SK-N-SH treated with all-trans-retinoic acid at 6 μM for 48 hours (cell line): ENCODE data around the gene GFI1B.

Source experiments
- ATAC-seq: fragments of 200-7000 bp; cut with Tn5 transposase; 3 replicates; pipeline ENCODE4 v1.9.1; 2020; ENCODE audit warnings: mild to moderate bottlenecking, moderate library complexity
- ARNTL ChIP-seq: fragments of 450-650 bp; formaldehyde crosslinking; IDR thresholded peaks from 2 replicates; pipeline ENCODE4 v1.5.0; 2020; ENCODE audit warnings: low read depth, mild to moderate bottlenecking, moderate library complexity, borderline replicate concordance
- BACH2 ChIP-seq: fragments of 250-450 bp; sonication (Bioruptor Pico); IDR thresholded peaks from 2 replicates; pipeline ENCODE4 v1.9.0; 2021; ENCODE audit warnings: mild to moderate bottlenecking, borderline replicate concordance
- CREB5 ChIP-seq: fragments of 250-450 bp; sonication (Bioruptor Pico); IDR thresholded peaks from 2 replicates; pipeline ENCODE4 v1.5.1; 2020; ENCODE audit warnings: low read depth, mild to moderate bottlenecking, moderate library complexity
- CSDC2 ChIP-seq: fragments of 250-450 bp; sonication (Bioruptor Pico); IDR thresholded peaks from 2 replicates; pipeline ENCODE4 v1.5.0; 2020; ENCODE audit warnings: mild to moderate bottlenecking, moderate library complexity
- CSRNP3 ChIP-seq: fragments of 250-450 bp; sonication (Bioruptor Pico); IDR thresholded peaks from 2 replicates; pipeline ENCODE4 v1.5.1; 2021; ENCODE audit warnings: mild to moderate bottlenecking, moderate library complexity
- ESRRG ChIP-seq: fragments of 250-450 bp; sonication (Bioruptor Pico); IDR thresholded peaks from 2 replicates; pipeline ENCODE4 v1.6.1; 2021; ENCODE audit warnings: mild to moderate bottlenecking
- GLIS3 ChIP-seq: fragments of 250-450 bp; sonication (Bioruptor Pico); IDR thresholded peaks from 2 replicates; pipeline ENCODE4 v1.5.0; 2020; ENCODE audit warnings: mild to moderate bottlenecking, moderate library complexity
- ISL1 ChIP-seq: fragments of 250-450 bp; sonication (Bioruptor Pico); IDR thresholded peaks from 2 replicates; pipeline ENCODE4 v2.1.2; 2022; ENCODE audit warnings: mild to moderate bottlenecking, moderate library complexity
- OSR1 ChIP-seq: fragments of 250-450 bp; sonication (Bioruptor Pico); IDR thresholded peaks from 2 replicates; pipeline ENCODE4 v1.8.0; 2022; ENCODE audit warnings: moderate library complexity, mild to moderate bottlenecking, inconsistent platforms
- POU6F1 ChIP-seq: fragments of 250-450 bp; sonication (Bioruptor Pico); IDR thresholded peaks from 2 replicates; pipeline ENCODE4 v1.8.0; 2021; ENCODE audit warnings: low read depth, mild to moderate bottlenecking, moderate library complexity, borderline replicate concordance
- PPARA ChIP-seq: fragments of 250-450 bp; sonication (Bioruptor Pico); IDR thresholded peaks from 2 replicates; pipeline ENCODE4 v1.5.0; 2020; ENCODE audit warnings: mild to moderate bottlenecking, borderline replicate concordance
- TCF4 ChIP-seq: fragments of 250-450 bp; sonication (Bioruptor Pico); IDR thresholded peaks from 2 replicates; pipeline ENCODE4 v1.8.0; 2021; ENCODE audit warnings: mild to moderate bottlenecking, moderate library complexity, borderline replicate concordance
- TOX ChIP-seq: fragments of 250-450 bp; sonication (Bioruptor Pico); IDR thresholded peaks from 2 replicates; pipeline ENCODE4 v1.8.0; 2021; ENCODE audit warnings: mild to moderate bottlenecking, moderate library complexity, borderline replicate concordance
- TSHZ2 ChIP-seq: fragments of 250-450 bp; sonication (Bioruptor Pico); IDR thresholded peaks from 2 replicates; pipeline ENCODE4 v1.5.0; 2020; ENCODE audit warnings: mild to moderate bottlenecking, moderate library complexity
- ZC3H10 ChIP-seq: fragments of 250-450 bp; sonication (Bioruptor Pico); IDR thresholded peaks from 2 replicates; pipeline ENCODE4 v1.5.1; 2021; ENCODE audit warnings: mild to moderate bottlenecking, moderate library complexity
- ZFP3 ChIP-seq: fragments of 250-450 bp; sonication (Bioruptor Pico); IDR thresholded peaks from 2 replicates; pipeline ENCODE4 v1.5.0; 2020; ENCODE audit warnings: mild to moderate bottlenecking, moderate library complexity
- ZFP30 ChIP-seq: fragments of 450-650 bp; formaldehyde crosslinking; IDR thresholded peaks from 2 replicates; pipeline ENCODE4 v1.5.0; 2022; ENCODE audit warnings: mild to moderate bottlenecking, moderate library complexity
- ZNF70 ChIP-seq: fragments of 450-650 bp; formaldehyde crosslinking; IDR thresholded peaks from 2 replicates; pipeline ENCODE4 v1.5.0; 2020; ENCODE audit warnings: mild to moderate bottlenecking, moderate library complexity
- ZNF8 ChIP-seq: fragments of 450-650 bp; formaldehyde crosslinking; IDR thresholded peaks from 2 replicates; pipeline ENCODE4 v1.5.0; 2020; ENCODE audit warnings: mild to moderate bottlenecking, moderate library complexity
- TF ChIP-seq, protein P1 (sequence below): fragments of 250-450 bp; sonication (Bioruptor Pico); IDR thresholded peaks from 2 replicates; pipeline ENCODE4 v1.8.0; 2020; ENCODE audit warnings: mild to moderate bottlenecking, moderate library complexity, borderline replicate concordance

GFI1B gene

DNA sequence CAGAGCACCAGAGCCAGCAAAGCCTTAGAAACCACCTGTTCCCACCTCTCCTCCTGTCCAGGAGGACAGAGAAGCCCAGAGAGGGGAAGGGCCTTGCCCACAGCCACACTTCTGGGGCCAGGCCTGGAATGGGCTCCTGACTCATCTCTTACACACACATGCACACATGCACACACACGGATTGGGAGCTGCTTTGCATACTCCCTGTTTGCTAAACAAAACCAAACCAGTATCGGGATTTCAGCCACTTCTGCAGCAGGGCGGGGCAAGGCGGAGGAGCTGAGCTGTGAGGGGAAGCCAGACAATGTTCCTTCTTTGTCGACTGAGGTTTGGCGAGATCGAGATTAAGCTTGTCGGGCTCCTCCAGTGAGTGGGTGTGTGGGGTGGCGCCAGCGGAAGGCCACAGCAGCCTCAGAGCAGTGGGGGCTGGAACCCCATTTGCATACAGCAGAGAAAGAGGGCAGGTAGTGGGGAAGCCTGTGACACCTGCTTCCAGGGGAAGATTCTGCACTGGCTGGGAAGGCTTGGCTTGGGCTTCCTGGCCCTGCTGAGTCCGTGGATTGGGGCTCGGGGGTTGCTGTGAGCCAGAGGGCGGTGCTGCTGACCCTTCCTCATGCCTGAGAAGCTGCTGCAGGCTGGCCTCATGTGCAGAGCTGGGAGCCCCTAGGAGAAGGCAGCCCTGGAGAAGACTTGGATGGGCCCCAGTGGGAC is 16.1 kb downstream of the GFI1B start:
- TF ChIP-seq CSRNP3 (no peak), ZFP30 (CRISPR knock-in tag) (no peak)
- no peak for ATAC-seq

- ATAC-seq, result no peak
- TF ChIP-seq ZC3H10 (CRISPR knock-in tag) (no peak), CSDC2 (no peak), CSRNP3 (no peak), ESRRG (CRISPR knock-in tag) (no peak), ZFP3 (CRISPR knock-in tag) (no peak), BACH2 (CRISPR knock-in tag) (no peak), ZNF8 (no peak), PPARA (CRISPR knock-in tag) (no peak), ARNTL (CRISPR knock-in tag) (no peak), POU6F1 (CRISPR knock-in tag) (no peak), TOX (CRISPR knock-in tag) (no peak)
- TF ChIP-seq, protein P1, sequence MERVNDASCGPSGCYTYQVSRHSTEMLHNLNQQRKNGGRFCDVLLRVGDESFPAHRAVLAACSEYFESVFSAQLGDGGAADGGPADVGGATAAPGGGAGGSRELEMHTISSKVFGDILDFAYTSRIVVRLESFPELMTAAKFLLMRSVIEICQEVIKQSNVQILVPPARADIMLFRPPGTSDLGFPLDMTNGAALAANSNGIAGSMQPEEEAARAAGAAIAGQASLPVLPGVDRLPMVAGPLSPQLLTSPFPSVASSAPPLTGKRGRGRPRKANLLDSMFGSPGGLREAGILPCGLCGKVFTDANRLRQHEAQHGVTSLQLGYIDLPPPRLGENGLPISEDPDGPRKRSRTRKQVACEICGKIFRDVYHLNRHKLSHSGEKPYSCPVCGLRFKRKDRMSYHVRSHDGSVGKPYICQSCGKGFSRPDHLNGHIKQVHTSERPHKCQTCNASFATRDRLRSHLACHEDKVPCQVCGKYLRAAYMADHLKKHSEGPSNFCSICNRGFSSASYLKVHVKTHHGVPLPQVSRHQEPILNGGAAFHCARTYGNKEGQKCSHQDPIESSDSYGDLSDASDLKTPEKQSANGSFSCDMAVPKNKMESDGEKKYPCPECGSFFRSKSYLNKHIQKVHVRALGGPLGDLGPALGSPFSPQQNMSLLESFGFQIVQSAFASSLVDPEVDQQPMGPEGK, result no peak
These were observed 16.6 kb downstream of the GFI1B start for GRCh38 chr9:132995121-132995420.

GRCh38 chr9:132995879-132996278 is 17.4 kb downstream of the GFI1B start:
- no peak for TF ChIP-seq ISL1 (CRISPR knock-in tag)
- no peak for TF ChIP-seq ZFP30 (CRISPR knock-in tag)
- TF ChIP-seq GLIS3 (CRISPR knock-in tag), result no peak
- no peak for TF ChIP-seq ZNF70 (CRISPR knock-in tag)
- no peak for TF ChIP-seq OSR1
- no peak for TF ChIP-seq PPARA (CRISPR knock-in tag)
- no peak for TF ChIP-seq ZNF8
- no peak for TF ChIP-seq CSDC2
- no peak for TF ChIP-seq TCF4
- no peak for TF ChIP-seq CREB5 (CRISPR knock-in tag)
- TF ChIP-seq TSHZ2 (CRISPR knock-in tag), result no peak
- no peak for ATAC-seq
